ENCODE results near the gene AOC3. TPM values are rescaled to one million over a fixed set of nuclear protein-coding genes. Genes with fewer than 3 reads are reported as not detected.
"Not testable (repeated sequence)": the region's sequence is repeated elsewhere in the genome, so short reads cannot be mapped to it uniquely, and the experiment has no call there.

AOC3 gene
- polyA plus RNA-seq, 1 donor from 2014 or later: 0.35 TPM

- H3K27ac ChIP-seq (ENCODE audit: low read length); H3K9ac ChIP-seq (ENCODE audit: low read length); H3K36me3 ChIP-seq (ENCODE audit: insufficient read depth, low read length); H3K9me3 ChIP-seq (ENCODE audit: low read length); H3K27me3 ChIP-seq (ENCODE audit: insufficient read depth, low read depth, low read length); H3K4me3 ChIP-seq (ENCODE audit: low read length); H2AFZ ChIP-seq (ENCODE audit: low read depth, low read length); H3K4me2 ChIP-seq (ENCODE audit: low read length); H3K9me2 ChIP-seq (ENCODE audit: insufficient read depth, low read length); H4K20me1 ChIP-seq (ENCODE audit: insufficient read depth); H3K79me2 ChIP-seq (replicated peaks; ENCODE audit: insufficient read depth, low read length); H3F3A ChIP-seq (ENCODE audit: insufficient read depth, low read length, poor library complexity, severe bottlenecking): not testable (repeated sequence)
Measured at GRCh38 chr17:42873932-42874695, 23.1 kb downstream of the AOC3 start.

GRCh38 chr17:42877037-42877436 is 26.0 kb downstream of the AOC3 start:
- no peaks in the 10 kb centered on the region for H3K36me3 ChIP-seq (ENCODE audit: insufficient read depth, low read length)
- no peak overlapping the region for H3K27ac ChIP-seq (ENCODE audit: low read length)
- H3K4me2 ChIP-seq (ENCODE audit: low read length): no peak overlapping the region
- no peak overlapping the region for H3K9ac ChIP-seq (ENCODE audit: low read length)
- H3K4me3 ChIP-seq (ENCODE audit: low read length): no peak overlapping the region
- H3F3A ChIP-seq (ENCODE audit: insufficient read depth, low read length, poor library complexity, severe bottlenecking): no peaks in the 10 kb centered on the region
- H3K9me2 ChIP-seq (ENCODE audit: insufficient read depth, low read length): no peaks in the 10 kb centered on the region
- H4K20me1 ChIP-seq (ENCODE audit: insufficient read depth): no peaks in the 10 kb centered on the region
- no peak overlapping the region for H2AFZ ChIP-seq (ENCODE audit: low read depth, low read length)
- H3K79me2 ChIP-seq (replicated peaks; ENCODE audit: insufficient read depth, low read length): no peaks in the 10 kb centered on the region
- TF ChIP-seq MXI1 (conservative IDR thresholded peaks at IDR 0.05; ENCODE audit: poor library complexity, severe bottlenecking) (no peak), TAF1 (IDR thresholded peaks at IDR 0.05; ENCODE audit: low read depth) (no peak), SMC3 (conservative IDR thresholded peaks at IDR 0.05; ENCODE audit: poor library complexity) (no peak), EP300 (conservative IDR thresholded peaks at IDR 0.05; ENCODE audit: poor library complexity, severe bottlenecking) (no peak), RAD21 (conservative IDR thresholded peaks at IDR 0.05) (no peak)
- H3K9me3 ChIP-seq (ENCODE audit: low read length): no peaks in the 10 kb centered on the region
- H3K27me3 ChIP-seq (ENCODE audit: insufficient read depth, low read depth, low read length): no peaks in the 10 kb centered on the region

- H3F3A ChIP-seq (ENCODE audit: insufficient read depth, low read length, poor library complexity, severe bottlenecking): no peaks in the 10 kb centered on the region
- no peak overlapping the region for H3K4me2 ChIP-seq (ENCODE audit: low read length)
- no peaks in the 10 kb centered on the region for H3K36me3 ChIP-seq (ENCODE audit: insufficient read depth, low read length)
- H3K27me3 ChIP-seq (ENCODE audit: insufficient read depth, low read depth, low read length): no peaks in the 10 kb centered on the region
- H4K20me1 ChIP-seq (ENCODE audit: insufficient read depth): no peaks in the 10 kb centered on the region
- no peak overlapping the region for H3K9ac ChIP-seq (ENCODE audit: low read length)
- H2AFZ ChIP-seq (ENCODE audit: low read depth, low read length): no peak overlapping the region
- no peaks in the 10 kb centered on the region for H3K9me2 ChIP-seq (ENCODE audit: insufficient read depth, low read length)
- H3K9me3 ChIP-seq (ENCODE audit: low read length): no peaks in the 10 kb centered on the region
- H3K27ac ChIP-seq (ENCODE audit: low read length): no peak overlapping the region
- H3K4me3 ChIP-seq (ENCODE audit: low read length): no peak overlapping the region
- TF ChIP-seq POLR2AphosphoS5 (IDR thresholded peaks at IDR 0.05) (no peak), REST (IDR thresholded peaks at IDR 0.05; ENCODE audit: borderline replicate concordance) (no peak), SMC3 (conservative IDR thresholded peaks at IDR 0.05; ENCODE audit: poor library complexity) (no peak), EP300 (conservative IDR thresholded peaks at IDR 0.05; ENCODE audit: poor library complexity, severe bottlenecking) (no peak), RAD21 (conservative IDR thresholded peaks at IDR 0.05) (no peak), MXI1 (conservative IDR thresholded peaks at IDR 0.05; ENCODE audit: poor library complexity, severe bottlenecking) (no peak), TAF1 (IDR thresholded peaks at IDR 0.05; ENCODE audit: low read depth) (no peak), CTCF (IDR thresholded peaks at IDR 0.05; ENCODE audit: poor library complexity, severe bottlenecking) (no peak), EZH2 (IDR thresholded peaks at IDR 0.05; ENCODE audit: borderline replicate concordance, insufficient read depth, low read length, poor library complexity, severe bottlenecking) (no peak)
- H3K79me2 ChIP-seq (replicated peaks; ENCODE audit: insufficient read depth, low read length): no peaks in the 10 kb centered on the region
Measured at GRCh38 chr17:42878123-42878880, 27.3 kb downstream of the AOC3 start.
